WTC11 (cell line): ENCODE results near the gene CNN2. TPM values are rescaled to one million over a fixed set of nuclear protein-coding genes. Genes with fewer than 3 reads are reported as not detected.
A peak's percentile ranks its signal among the peaks of the same experiment; 100 is the strongest.

Experiments
- ATAC-seq: fragments of 200-7000 bp; cut with Tn5 transposase; 2 replicates; pipeline ENCODE4 v1.10.0; 2021; ENCODE audit warnings: mild to moderate bottlenecking, moderate library complexity
- CTCF ChIA-PET: fragments of 300-600 bp; sonication (Branson Sonifier 250); formaldehyde crosslinking; loops from one replicate; lab custom pipeline; 2021; ENCODE audit warnings: antibody characterized with exemption; lab: Charles Lee
- POLR2A ChIA-PET: fragments of 350-600 bp; sonication (Branson Sonifier 250); formaldehyde crosslinking; loops from one replicate; lab custom pipeline; 2021; ENCODE audit warnings: antibody characterized with exemption; lab: Charles Lee
- DNase-seq: peaks from one replicate; pipeline ENCODE4 v3.0.0; 2021; ENCODE audit warnings: low spot score
- H3K27ac Mint-ChIP-seq: 2 replicates; pipeline ENCODE4 v1.8.0; 2021; ENCODE audit warnings: mixed read lengths
- H3K27me3 Mint-ChIP-seq: 2 replicates; pipeline ENCODE4 v1.8.0; 2021; ENCODE audit warnings: low read depth, mild to moderate bottlenecking, moderate library complexity, mixed read lengths
- H3K36me3 Mint-ChIP-seq: 2 replicates; pipeline ENCODE4 v1.8.0; 2021; ENCODE audit warnings: mixed read lengths
- H3K4me1 Mint-ChIP-seq: 2 replicates; pipeline ENCODE4 v1.8.0; 2022; ENCODE audit warnings: mixed read lengths
- H3K4me3 Mint-ChIP-seq: 2 replicates; pipeline ENCODE4 v1.8.0; 2021; ENCODE audit warnings: mild to moderate bottlenecking, moderate library complexity, mixed read lengths
- H3K9me3 Mint-ChIP-seq: 2 replicates; pipeline ENCODE4 v1.8.0; 2021; ENCODE audit warnings: mixed read lengths
- ARID4B ChIP-seq: sonication (generic); formaldehyde crosslinking; IDR thresholded peaks from 2 replicates; pipeline ENCODE4 v1.8.0; 2023; ENCODE audit warnings: missing genetic modification reagents, mild to moderate bottlenecking, borderline replicate concordance
- ERG ChIP-seq: fragments of 250-450 bp; sonication (Bioruptor Pico); IDR thresholded peaks from 2 replicates; pipeline ENCODE4 v1.8.0; 2021; ENCODE audit warnings: mild to moderate bottlenecking
- IRF2 ChIP-seq: sonication (generic); formaldehyde crosslinking; IDR thresholded peaks from 2 replicates; pipeline ENCODE4 v1.8.0; 2022; ENCODE audit warnings: low read depth, missing genetic modification reagents, borderline replicate concordance
- NFATC4 ChIP-seq: fragments of 250-450 bp; sonication (Bioruptor Pico); IDR thresholded peaks from 2 replicates; pipeline ENCODE4 v1.9.0; 2021; ENCODE audit warnings: mild to moderate bottlenecking
- NR3C1 ChIP-seq: sonication (generic); formaldehyde crosslinking; conservative IDR thresholded peaks from 2 replicates; pipeline ENCODE4 v1.8.1; 2023; ENCODE audit warnings: low read depth, mild to moderate bottlenecking, missing genetic modification reagents
- PRRX2 ChIP-seq: fragments of 250-450 bp; sonication (Bioruptor Pico); IDR thresholded peaks from 2 replicates; pipeline ENCODE4 v1.8.0; 2021; ENCODE audit warnings: mild to moderate bottlenecking
- TP53 ChIP-seq: sonication (generic); formaldehyde crosslinking; IDR thresholded peaks from 2 replicates; pipeline ENCODE4 v1.8.1; 2023; ENCODE audit warnings: mild to moderate bottlenecking, missing genetic modification reagents
- USF1 ChIP-seq: sonication (generic); formaldehyde crosslinking; IDR thresholded peaks from 2 replicates; pipeline ENCODE4 v1.8.0; 2022; ENCODE audit warnings: mild to moderate bottlenecking, missing genetic modification reagents
- ZNF138 ChIP-seq: sonication (generic); formaldehyde crosslinking; conservative IDR thresholded peaks from 2 replicates; pipeline ENCODE4 v1.8.1; 2022; ENCODE audit warnings: mild to moderate bottlenecking, moderate library complexity, missing genetic modification reagents
- ZNF317 ChIP-seq: sonication (generic); formaldehyde crosslinking; IDR thresholded peaks from 2 replicates; pipeline ENCODE4 v1.8.1; 2023; ENCODE audit warnings: low read depth, mild to moderate bottlenecking, moderate library complexity, missing genetic modification reagents, borderline replicate concordance
- ZNF416 ChIP-seq: fragments of 250-450 bp; sonication (Bioruptor Pico); IDR thresholded peaks from 2 replicates; pipeline ENCODE4 v1.9.0; 2021; ENCODE audit warnings: mild to moderate bottlenecking, inconsistent platforms
- ZNF423 ChIP-seq: fragments of 250-450 bp; sonication (Bioruptor Pico); IDR thresholded peaks from 2 replicates; pipeline ENCODE4 v2.1.2; 2022; ENCODE audit warnings: mild to moderate bottlenecking, moderate library complexity
- ZNF532 ChIP-seq: fragments of 250-450 bp; sonication (Bioruptor Pico); IDR thresholded peaks from 2 replicates; pipeline ENCODE4 v1.9.0; 2021; ENCODE audit warnings: mild to moderate bottlenecking, borderline replicate concordance
- ZSCAN18 ChIP-seq: fragments of 250-450 bp; sonication (Bioruptor Pico); IDR thresholded peaks from 2 replicates; pipeline ENCODE4 v2.1.2; 2022; ENCODE audit warnings: mild to moderate bottlenecking, moderate library complexity
- total RNA-seq: library from RNA; stranded (reverse); gene quantifications from 3 replicates; pipeline ENCODE4 v1.2.3, GENCODE V29; 2021

CNN2 gene
- total RNA-seq, 1 experiment from 2014 or later = 390 TPM

GRCh38 chr19:1027650-1028061, 1.2 kb downstream of the CNN2 start:
- CTCF ChIA-PET = interaction anchor here (0.6 to 4.3 kb wide), 11 partner anchors 12 to 403 kb away, joined by 3 to 33 read pairs (median 4); partner anchors contain the start of genes ABCA7 and ARHGAP45
- Mint-ChIP-seq H3K4me3 (peak overlapping the region; percentile 92), H3K36me3 (peaks cover 16% of the 10 kb centered on the region), H3K27me3 (no peaks in the 10 kb centered on the region), H3K9me3 (no peaks in the 10 kb centered on the region), H3K4me1 (peaks cover 3% of the 10 kb centered on the region), H3K27ac (peak overlapping the region; percentile 70)
- ATAC-seq = no peak
- POLR2A ChIA-PET = interaction anchor here (0.7 to 6.8 kb wide), 9 partner anchors 9 to 106 kb away, joined by 3 to 70 read pairs (median 6); partner anchors contain the start of genes ABCA7 and ARHGAP45
- DNase-seq = no peak
- no peak for TF ChIP-seq IRF2 (CRISPR knock-in tag)
- 0 out of 2 replicates have a peak, but pooled peaks have one; percentile 7 for TF ChIP-seq ZNF416
- 0 out of 2 replicates have a peak, but pooled peaks have one; percentile 25 for TF ChIP-seq ZNF423 (CRISPR knock-in tag)
- TF ChIP-seq ERG (CRISPR knock-in tag) = peak; percentile 73; the same call in 1 of the 2 replicates
- no peak for TF ChIP-seq ZSCAN18

GRCh38 chr19:1028062-1028926, 1.9 kb downstream of the CNN2 start:
- no peaks in the 10 kb centered on the region for H3K9me3 Mint-ChIP-seq
- no peak for TF ChIP-seq ZNF138
- TF ChIP-seq USF1 (CRISPR knock-in tag) = no peak
- TF ChIP-seq NFATC4 = peak; percentile 15; the same call in 1 of the 2 replicates
- 0 out of 2 replicates have a peak, but pooled peaks have one; percentile 27 for TF ChIP-seq NR3C1 (CRISPR knock-in tag)
- TF ChIP-seq ZNF416 = peak; percentile 38; the same call in 1 of the 2 replicates
- TF ChIP-seq ARID4B (CRISPR knock-in tag) = peak; percentile 48; the same call in 1 of the 2 replicates
- peak; percentile 48; the same call in 1 of the 2 replicates for TF ChIP-seq PRRX2 (CRISPR knock-in tag)
- no peak for TF ChIP-seq ZNF317
- peak; percentile 28; the same call in 1 of the 2 replicates for TF ChIP-seq ERG (CRISPR knock-in tag)
- TF ChIP-seq TP53 (CRISPR knock-in tag) = no peak
- TF ChIP-seq ZNF423 (CRISPR knock-in tag) = peak; percentile 29; the same call in 1 of the 2 replicates
- TF ChIP-seq ZNF532 (CRISPR knock-in tag) = no peak
- TF ChIP-seq, all 79 proteins: peak for 7
- peak; percentile 12 for ATAC-seq
- Mint-ChIP-seq H3K27me3 (no peaks in the 10 kb centered on the region), H3K27ac (peak overlapping the region; percentile 70), H3K4me1 (peaks cover 3% of the 10 kb centered on the region), H3K4me3 (peak overlapping the region; percentile 92), H3K36me3 (peaks cover 22% of the 10 kb centered on the region)
- ChIA-PET CTCF (interaction anchor here (0.6 to 4.3 kb wide), 9 partner anchors 11 to 404 kb away, joined by 3 to 33 read pairs (median 5); partner anchors contain the start of genes ABCA7 and ARHGAP45), POLR2A (interaction anchor here (0.5 to 6.8 kb wide), 14 partner anchors 9 to 565 kb away, joined by 3 to 70 read pairs (median 4); partner anchors contain the start of genes ABCA7, CIRBP and WDR18)
- DNase-seq = peak; percentile 82
